ENCODE measurements around the gene SERHL2.
"Not testable (repeated sequence)": the region's sequence is repeated elsewhere in the genome, so short reads cannot be mapped to it uniquely, and the experiment has no call there.

DNA sequence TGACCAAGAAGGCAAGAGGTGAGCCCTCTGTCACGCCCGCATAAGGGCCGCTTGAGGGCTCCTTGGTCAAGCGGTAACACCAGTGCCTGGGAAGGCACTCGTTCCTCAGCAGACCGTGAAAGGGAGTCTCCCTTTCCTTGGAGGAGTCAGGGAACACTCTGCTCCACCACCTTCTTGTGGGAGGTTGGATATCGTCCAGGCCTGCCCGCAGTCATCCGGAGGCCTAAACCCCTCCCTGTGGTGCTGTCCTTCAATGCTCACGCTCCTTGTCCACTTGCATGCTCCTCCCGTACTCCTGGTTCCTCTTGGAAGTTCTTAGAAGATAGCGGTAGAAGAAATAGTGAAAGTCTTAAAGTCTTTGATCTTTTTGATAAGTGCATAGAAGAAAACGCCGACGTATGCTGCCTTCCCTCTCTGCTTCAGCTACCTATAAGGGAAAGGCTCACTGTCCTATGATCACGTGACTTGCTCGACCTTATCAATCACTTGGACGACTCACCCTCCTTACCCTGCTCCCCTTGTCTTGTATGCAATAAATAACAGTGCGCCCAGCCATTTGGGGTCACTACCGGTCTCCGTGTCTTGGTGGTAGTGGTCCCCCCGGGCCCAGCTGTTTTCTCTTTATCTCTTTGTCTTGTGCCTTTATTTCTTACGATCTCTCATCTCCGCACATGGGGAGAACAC, 22.2 kb upstream of the SERHL2 start:
- TF ChIP-seq, protein P1, sequence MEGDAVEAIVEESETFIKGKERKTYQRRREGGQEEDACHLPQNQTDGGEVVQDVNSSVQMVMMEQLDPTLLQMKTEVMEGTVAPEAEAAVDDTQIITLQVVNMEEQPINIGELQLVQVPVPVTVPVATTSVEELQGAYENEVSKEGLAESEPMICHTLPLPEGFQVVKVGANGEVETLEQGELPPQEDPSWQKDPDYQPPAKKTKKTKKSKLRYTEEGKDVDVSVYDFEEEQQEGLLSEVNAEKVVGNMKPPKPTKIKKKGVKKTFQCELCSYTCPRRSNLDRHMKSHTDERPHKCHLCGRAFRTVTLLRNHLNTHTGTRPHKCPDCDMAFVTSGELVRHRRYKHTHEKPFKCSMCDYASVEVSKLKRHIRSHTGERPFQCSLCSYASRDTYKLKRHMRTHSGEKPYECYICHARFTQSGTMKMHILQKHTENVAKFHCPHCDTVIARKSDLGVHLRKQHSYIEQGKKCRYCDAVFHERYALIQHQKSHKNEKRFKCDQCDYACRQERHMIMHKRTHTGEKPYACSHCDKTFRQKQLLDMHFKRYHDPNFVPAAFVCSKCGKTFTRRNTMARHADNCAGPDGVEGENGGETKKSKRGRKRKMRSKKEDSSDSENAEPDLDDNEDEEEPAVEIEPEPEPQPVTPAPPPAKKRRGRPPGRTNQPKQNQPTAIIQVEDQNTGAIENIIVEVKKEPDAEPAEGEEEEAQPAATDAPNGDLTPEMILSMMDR (IDR thresholded peaks at IDR 0.05 in 4 of 5, conservative IDR thresholded peaks at IDR 0.05 in 1 of 5) = not testable (repeated sequence)
- TF ChIP-seq POLR2A (IDR thresholded peaks at IDR 0.05) = not testable (repeated sequence)
